HuH-7.5 (cell line): ENCODE measurements around the gene LRRC47.

Source experiments
- DNase-seq: peaks from one replicate; pipeline ENCODE4 v3.0.0; 2011; ENCODE audit warnings: low spot score

Gene LRRC47

DNA sequence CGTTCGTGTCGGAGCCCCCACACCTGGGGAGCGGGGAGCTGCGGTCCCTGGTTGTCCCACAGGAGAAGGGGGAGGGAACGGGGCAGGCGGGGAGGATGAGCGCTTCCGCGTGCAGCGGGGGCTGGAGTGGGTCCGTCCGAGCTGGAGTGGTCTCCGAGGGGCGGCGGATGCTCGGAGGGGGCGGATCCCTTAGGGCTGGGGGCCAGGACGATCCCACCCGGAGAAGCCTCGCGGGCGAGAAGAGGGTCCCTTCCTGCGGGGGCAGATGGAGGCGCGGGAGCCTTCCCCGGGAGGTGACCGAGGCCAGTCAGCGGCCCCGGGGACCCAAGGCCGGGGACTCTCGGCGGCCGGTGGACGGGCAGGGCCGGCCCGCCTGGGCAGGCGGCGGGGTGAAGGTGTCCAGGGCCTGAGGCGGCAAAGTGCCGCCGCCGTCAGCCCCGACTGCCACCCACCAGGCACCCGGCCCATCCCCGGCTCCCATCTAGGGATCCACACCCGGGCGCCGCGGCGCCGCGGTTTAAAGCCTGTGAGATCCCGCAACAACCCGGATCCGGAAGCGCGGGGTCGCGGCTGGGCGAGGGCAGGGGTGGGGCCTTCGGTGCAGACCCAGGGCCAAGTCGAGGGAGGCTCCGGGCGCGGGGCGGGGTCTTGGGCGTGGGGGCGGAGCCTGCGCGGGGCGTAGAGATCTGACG lies 49.3 kb downstream of the LRRC47 start:
- DNase-seq, result peak; percentile 96

DNA sequence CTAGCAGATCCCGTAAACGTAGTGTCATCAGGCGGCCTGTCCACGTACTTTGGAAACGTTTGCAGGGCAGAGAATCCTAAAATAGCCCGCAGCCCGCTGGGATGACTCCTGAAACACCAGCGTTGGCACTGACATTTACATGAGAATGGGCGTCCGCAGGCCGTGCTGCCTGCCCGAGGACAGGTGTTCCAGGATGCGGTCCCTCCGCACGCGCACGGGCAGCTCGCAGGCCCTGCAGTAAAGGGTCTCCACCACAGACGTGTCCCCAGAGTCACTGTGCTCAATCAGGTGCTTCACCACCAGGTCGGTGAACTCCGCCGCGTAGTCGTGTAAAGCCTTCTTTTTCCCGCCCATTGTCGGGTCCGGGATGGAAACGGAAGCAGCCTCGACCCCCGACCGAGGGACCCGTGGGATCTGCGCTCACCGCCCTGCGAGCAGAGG lies 49.9 kb downstream of the LRRC47 start:
- DNase-seq, result no peak

DNA sequence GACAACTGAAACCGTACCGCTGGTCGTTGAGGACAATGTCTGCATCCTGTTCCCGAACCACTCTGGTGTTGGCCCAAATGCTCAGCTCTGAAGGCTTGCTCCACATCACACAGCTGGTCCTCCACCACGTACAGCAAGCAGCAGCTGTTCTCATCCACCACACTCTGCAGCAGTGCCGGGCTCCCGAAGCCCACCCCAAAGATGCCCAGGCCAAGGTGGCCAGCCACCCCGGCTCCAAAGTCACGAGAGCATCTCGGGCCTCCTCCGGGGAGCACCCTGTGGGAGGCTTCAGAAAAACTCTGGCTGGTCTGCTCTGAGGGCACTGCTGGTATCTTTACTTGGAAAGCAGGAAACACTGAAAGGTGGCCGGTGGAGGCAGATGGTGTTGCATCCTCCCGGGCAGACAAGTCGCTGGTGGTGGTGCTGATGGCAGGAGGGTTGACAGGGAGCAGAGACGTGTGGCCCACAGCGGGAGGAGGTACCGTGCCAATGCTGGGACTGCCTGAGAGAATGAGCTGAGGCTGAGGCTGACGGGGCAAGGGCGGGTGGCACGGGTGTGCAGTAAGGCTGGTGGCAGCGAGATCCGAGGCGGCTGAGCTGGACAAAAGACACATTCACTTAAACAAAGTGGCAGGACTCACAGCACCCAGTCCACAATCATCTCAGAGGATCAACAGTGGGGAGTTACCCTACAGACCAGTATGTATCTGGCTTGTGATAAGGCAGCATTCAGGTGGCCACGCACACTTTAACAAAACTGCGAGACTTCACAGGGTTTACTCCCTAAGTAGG lies 50.5 kb downstream of the LRRC47 start:
- DNase-seq, result no peak

DNA sequence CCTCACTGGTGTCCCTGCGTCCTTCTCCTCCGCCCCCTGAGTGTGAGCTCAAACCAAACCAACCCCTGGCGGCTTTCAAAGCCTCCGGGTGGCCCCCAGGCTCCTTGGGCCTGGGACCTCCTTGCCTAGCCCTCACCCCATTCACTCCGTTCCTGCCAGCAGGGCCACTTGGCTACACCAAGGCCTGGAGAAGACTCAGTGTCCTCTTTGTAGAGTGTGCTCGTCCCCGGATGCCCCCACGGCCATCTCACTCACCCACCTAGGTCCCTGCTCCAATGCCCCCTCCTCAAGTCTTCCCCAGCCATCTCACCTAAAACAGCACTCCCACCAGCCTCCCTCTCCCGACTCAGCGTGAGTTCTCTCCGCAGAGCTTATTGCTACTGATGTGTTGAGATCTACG lies 51.2 kb downstream of the LRRC47 start:
- DNase-seq, result no peak

DNA sequence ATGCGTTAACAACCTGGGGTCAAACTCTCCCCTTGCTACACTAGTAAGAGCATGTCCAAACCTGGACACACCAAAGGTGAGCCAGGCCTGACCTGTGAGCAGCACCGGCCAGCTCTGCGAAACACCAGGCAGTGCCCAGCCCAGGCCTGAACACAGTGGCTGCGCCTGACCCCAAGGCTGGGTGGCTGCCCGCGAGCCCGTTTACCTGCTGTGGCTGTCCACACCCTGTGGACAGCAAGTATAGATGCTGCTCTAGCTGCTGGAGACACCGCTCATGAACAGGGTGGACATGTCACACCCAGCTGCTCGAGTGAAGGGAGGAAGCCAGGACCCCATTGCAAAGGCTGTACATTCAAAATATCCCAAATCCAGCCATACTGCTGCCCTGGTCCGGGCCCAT lies 51.7 kb downstream of the LRRC47 start:
- no peak for DNase-seq

DNA sequence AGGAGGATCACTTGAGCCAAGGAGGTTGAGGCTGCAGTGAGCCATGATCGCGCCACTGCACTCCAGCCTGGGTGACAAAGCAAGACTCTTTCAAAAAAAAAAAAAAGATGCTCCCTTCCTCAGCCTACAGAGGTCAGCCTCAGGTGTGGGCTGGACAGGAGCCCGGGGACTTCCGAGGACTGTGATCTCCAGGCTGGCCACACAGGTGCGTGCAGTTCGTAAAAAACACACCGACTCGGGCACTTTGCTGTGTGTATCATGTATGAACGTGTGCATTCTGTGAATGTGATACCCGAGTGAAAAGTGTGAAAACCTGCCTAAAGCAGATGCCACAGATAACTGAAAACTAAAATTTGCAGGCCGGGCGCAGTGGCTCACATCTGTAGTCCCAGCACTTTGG lies 52.5 kb downstream of the LRRC47 start:
- no peak for DNase-seq

DNA sequence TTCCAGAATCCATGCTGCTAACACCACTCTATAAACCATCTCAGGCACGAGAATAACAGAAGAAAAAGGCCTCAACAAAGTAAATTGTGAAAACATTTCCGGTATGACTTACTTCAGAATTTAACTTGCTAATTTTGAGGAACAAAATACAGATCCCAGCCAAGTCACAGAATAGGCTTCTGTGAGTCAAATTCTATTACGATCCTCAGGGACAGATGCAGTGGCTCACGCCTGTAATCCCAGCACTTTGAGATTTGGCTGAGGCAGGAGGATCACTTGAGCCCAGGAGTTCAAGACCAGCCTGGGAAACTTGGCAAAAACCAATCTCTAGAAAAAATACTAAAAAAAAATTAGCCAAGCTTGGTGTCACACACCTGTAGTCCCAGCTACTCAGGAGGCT lies 52.9 kb downstream of the LRRC47 start:
- DNase-seq, result no peak

DNA sequence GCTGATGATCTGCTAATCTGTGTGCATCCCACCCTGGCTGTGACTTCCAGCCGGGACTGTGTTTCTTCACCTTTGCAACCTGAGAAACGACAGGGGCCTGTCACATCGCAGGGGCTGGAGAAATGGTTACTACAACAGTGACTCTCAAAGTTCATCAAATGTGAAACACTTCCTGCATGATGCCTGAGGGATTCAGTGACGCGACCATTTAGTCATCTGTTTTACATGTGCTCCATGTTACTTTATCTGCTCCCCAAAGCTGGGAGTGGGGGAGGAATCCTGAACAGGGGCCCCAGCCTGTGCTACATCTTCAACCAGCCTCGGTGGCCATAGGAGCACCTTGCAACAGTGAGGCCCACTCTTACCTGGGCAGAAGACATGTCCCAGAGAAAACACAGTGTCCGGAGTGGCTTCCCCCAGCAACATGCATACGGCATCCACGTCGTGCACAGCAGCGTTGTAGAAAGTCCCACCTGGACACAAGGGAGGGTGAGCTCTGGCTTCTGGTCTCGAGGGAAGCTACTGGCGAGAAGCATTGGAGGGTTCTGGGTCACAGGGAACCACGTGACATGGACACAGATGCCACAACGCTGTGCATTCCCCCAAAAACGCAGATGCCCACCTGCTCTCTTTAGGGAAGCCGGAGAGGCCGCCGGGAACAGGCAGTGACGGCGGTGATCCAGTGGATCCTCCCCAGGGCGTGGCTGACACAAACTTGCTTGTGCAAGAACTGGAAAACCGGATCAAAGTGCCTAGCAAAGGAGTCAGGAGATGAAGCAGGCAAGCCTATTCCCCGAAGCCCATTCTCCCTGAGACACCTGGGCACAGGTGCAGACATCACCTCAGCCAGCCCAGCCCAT lies 53.6 kb downstream of the LRRC47 start:
- DNase-seq, result no peak

DNA sequence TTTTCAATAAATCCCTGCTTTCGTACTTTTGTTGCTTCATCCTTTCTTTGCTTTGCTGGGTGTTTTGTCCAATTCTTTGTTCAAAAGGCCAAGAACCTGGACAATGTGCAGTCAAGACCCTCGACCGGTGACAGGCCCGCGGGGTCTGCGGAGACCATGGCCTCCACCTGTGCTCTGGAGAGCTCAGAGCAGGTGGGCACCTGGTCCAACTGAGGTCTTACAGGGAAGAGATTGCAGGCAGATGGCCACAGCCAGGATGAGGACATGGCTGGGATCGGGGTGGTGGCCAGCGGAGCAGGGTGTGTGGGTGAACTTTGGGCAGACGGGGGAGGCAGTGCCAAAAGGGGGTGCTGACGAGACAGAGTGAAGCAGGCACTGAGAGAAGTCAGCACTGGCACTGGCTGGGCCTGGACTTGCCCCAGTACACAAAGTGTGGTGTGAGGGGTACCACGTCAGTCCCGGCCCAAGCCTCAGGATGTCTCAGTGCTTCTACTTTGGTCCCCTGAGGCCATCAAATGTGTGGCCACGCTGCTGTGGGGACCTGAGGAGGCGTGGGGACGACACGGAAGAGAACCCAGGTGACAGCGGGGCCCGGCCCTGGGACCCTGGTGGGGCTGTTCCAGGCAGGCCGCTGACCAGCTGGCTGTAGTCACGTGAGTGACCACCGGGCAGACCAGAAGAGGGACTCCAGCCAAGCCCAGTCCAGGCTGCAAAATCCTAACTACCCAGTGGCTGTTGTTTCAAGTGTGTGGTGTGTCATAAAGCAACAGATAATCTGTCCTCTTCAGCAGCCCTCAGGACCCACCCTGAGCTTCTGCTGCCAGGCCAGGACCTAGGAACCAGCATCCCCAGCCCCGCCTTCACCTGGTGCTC lies 54.5 kb downstream of the LRRC47 start:
- no peak for DNase-seq

DNA sequence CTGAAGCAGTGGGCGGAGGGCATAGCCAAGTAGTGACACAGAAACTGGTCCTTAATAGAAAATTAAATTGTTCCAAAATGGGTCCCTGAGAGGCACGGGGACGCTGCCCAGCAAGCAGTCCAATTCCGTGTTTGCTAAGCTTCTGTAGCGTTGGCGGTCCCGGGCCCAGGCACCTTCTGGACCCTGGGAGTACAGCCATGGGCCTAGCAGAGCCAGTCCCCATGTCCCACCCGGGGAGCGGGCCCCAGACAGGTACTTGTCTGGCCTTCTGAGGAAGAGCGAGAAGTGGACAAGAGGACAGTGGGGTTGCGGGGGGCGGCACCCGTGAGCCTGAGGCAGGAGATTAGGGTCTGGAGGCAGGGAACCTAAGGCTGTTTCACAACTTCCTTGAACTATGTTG lies 55.5 kb downstream of the LRRC47 start:
- DNase-seq, result no peak

DNA sequence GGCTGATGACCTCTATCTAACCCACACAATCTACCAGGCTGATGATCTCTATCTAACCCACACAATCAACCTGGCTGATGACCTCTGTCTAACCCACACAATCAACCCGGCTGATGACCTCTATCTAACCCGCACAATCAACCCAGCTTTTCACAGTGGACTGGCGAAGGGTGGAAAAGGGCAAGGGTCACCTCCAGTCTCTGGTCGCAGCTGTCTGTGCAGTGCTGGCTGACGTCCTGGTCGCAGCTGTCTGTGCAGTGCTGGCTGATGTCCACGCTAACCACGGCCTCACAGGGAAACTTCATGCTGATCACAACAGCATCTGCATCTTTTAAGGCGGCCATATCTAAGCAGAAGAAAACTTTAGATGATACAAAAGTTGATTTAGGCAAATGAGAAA lies 56.3 kb downstream of the LRRC47 start:
- no peak for DNase-seq

DNA sequence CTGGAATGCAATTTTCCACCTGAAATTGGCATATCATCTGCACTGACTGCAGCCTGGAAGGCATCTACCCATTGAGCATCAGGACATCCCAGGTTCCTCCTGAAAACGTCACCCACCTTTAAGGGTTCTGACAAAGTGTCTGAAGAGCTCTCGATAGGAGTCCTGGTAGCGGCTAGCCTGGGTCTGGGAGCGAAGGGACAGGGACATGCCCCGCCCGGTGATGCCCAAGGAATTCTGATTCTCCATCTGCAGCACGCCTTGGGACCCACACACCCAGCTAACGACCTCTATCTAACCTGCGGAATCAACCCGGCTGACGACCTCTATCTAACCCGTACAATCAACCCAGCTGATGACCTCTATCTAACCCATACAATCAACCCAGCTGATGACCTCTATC lies 57.4 kb downstream of the LRRC47 start:
- no peak for DNase-seq

DNA sequence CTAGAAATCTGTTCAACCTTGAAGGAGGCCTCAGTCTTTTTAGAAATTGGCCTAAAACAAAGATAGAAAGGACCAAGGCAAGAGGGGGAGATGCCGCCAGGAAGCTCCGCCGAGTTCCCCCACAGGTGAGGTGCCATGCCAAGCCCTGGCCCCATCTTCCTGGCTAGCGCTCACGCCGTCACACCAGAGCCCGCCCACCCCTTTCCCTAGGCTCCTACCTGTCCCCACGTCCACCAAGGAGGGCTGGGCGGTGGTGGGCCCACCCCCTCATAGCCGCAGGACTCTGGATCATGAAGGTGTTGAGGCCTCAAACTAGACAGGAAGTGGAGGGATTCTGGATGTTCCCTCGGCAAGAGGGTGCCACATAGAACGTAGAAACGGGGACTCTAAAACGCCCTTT lies 59.6 kb downstream of the LRRC47 start:
- no peak for DNase-seq

DNA sequence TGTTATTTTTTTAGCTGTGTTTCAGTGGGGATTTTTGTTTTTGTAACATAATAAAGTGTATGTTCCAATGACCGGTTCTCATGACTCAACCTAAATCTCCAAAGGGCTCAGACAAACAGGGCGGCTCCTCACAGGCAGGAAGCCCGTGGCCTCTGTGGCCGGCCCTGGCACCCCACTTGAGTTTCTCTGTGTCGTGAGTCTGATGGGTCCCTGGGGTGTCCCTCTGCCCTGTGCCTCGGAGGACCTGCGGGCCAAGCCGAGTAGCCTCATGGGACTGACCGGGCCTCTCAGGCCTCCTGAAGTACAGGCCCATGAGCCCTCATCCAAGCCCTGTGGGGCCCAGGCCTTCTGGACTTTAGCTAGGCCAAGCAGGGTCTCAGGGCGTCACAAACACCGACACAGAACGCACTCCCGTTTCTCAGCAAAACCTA lies 60.2 kb downstream of the LRRC47 start:
- DNase-seq, result no peak

DNA sequence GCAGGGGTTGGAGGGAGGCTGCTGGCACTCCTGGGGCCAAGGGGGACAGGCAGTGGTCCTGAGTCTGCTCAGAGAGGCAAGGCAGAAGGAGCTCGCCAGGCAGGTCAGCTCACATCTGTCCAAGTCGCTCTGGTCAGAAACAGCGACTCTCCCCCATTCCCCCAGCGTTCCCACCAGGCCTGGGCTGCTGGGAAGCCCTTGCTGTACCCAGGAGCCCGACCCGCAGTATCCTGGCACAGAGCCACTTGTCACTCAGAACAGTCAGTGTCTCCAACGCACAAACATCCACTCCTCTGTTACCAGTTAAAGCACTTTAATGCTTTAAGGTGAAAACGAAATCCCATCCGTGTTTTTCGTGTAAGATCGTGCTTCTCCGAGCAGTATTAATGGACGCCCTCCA lies 60.6 kb downstream of the LRRC47 start:
- no peak for DNase-seq

DNA sequence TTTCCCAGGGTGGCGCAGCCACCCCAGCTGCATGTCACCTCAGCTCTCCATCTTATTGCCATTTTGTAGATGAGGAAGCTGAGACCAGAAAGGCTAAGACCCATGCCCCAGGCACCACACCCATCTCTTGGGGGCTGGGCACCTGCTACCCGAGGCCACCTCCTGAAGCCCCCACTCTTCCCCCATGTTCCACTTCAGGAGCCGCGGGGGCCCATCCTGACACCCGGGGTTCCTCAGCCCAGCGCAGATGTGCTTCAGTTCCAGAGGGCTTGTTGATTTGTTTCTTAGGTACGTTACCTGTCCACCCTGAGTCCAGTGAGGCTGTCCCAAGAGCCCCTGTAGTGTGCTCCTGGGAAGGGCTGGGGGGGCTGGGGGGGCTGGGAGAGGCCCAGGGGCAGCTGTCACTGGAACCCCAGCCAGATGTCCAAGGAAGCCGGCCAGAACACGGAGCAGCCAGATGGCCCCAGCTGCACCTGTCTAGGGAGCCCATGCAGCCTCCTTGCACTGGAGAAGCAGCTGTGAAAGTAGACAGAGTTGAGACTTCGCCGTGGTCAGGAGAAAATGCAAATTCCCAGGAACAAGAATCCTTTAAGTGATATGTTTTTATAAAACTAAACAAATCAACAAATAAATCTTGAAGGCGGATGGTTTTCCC lies 61.1 kb downstream of the LRRC47 start:
- DNase-seq, result no peak

DNA sequence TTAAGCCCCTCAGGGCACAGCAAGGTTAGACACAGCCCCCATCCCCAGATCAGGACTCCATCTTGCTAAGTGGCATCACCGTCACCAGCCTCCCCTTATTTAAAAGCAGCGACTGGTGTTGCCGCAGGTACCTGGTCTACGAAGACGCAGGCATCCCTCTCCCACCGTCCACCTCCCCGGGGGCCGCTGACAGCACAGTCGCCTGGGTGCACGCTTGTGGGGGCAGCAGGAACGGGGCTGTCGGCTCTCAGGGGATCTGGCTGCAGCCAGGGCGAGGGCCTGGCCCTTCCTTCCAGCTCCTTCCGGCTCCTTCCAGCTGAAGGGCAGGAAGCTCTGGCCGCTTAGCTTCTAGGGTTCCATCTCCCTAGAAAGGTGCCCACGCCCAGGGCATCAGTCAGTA lies 61.7 kb downstream of the LRRC47 start:
- no peak for DNase-seq

DNA sequence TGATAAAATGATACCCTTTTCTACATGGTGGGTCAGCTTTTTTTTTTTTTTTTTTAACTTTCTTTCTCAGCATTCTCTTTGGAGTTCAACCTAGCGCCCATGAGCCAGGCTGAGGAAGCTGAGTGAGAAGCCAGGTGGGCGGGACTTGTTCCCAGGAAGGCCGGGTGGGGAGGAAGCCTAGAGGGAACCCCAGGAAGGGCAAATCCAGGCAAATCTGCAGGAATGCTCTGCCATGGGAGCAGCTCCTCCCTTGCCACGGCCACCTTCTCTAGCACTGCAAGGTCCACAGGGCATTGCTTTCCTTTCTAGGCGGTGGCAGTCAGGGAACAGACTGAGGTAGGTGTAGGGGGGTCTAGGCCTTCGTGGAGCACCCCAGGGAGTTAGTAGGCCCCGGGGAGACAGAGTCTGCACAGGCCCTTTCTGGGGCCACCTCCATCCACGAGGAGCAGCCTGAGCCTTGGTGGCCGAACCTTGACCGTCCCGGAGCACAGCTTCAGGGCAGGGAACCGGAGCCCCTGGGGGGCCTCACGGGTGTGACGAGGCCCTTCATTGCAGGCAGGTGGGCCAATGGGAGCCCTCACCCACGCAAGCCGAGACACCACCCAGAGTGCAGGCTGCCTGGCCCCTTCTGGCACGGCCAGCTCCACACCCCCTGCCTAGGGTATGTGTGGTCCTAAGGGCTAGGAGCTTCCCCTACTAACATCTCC lies 62.3 kb downstream of the LRRC47 start:
- no peak for DNase-seq

DNA sequence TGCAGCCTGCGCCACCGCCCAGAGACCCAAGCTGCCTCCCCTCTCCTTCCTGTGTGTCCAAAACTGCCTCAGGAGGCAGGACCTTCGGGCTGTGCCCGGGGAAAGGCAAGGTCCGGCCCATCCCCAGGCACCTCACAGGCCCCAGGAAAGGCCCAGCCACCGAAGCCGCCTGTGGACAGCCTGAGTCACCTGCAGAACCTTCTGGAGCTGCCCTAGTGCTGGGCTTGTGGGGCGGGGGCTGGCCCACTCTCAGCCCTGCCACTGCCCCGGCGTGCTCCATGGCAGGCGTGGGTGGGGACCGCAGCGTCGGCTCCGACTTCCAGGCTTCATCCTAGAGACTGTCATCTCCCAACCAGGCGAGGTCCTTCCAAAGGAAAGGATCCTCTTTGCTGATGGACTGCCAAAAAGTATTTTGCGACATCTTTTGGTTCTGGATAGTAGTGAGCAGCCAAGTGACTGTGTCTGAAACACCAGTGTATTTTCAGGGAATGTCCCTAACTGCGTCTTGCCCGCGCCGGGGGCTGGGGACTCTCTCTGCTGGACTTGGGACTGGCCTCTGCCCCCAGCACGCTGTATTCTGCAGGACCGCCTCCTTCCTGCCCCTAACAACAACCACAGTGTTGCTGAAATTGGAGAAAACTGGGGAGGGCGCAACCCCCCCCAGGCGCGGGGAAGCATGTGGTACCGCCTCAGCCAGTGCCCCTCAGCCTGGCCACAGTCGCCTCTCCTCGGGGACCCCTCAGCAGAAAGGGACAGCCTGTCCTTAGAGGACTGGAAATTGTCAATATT lies 63.0 kb downstream of the LRRC47 start:
- no peak for DNase-seq
